MCF 10A (cell line): ENCODE results near the gene CXCL13. TPM values are rescaled to one million over a fixed set of nuclear protein-coding genes. Genes with fewer than 3 reads are reported as not detected.

Experiments used
- BruUV-seq: library from RNA; stranded (reverse); fragments of 400-500 nt; replicated peaks from 2 replicates; lab custom pipeline; 2021; lab: Mats Ljungman, UMichigan
- CTCF ChIA-PET: fragments of 300-600 bp; sonication (Branson Sonifier 250); formaldehyde crosslinking; extraction: SDS; loops from one replicate; lab custom pipeline; 2021; ENCODE audit warnings: antibody characterized with exemption, inconsistent platforms; lab: Yijun Ruan, JAX
- POLR2A ChIA-PET: fragments of 300-600, 350-650 bp; sonication (Branson Sonifier 250); formaldehyde crosslinking; extraction: SDS; loops from one replicate; lab custom pipeline; 2020; ENCODE audit warnings: antibody characterized with exemption, inconsistent platforms; lab: Yijun Ruan, JAX
- DNase-seq: peaks from one replicate; pipeline ENCODE4 v3.0.0-alpha.2; 2018; ENCODE audit not compliant: unreplicated experiment
- H3K27ac Mint-ChIP-seq: one replicate; pipeline ENCODE4 v1.8.0; 2022; ENCODE audit warnings: mild to moderate bottlenecking, low read depth, mixed read lengths; ENCODE audit not compliant: unreplicated experiment
- H3K27me3 Mint-ChIP-seq: one replicate; pipeline ENCODE4 v1.8.0; 2022; ENCODE audit warnings: mixed read lengths; ENCODE audit not compliant: insufficient read depth, unreplicated experiment
- H3K36me3 Mint-ChIP-seq: one replicate; pipeline ENCODE4 v1.8.0; 2022; ENCODE audit warnings: mild to moderate bottlenecking, moderate library complexity, mixed read lengths; ENCODE audit not compliant: insufficient read depth, unreplicated experiment
- H3K4me1 Mint-ChIP-seq: one replicate; pipeline ENCODE4 v1.8.0; 2022; ENCODE audit warnings: mixed read lengths; ENCODE audit not compliant: insufficient read depth, unreplicated experiment
- H3K4me3 Mint-ChIP-seq: one replicate; pipeline ENCODE4 v1.8.0; 2022; ENCODE audit warnings: mild to moderate bottlenecking, moderate library complexity, mixed read lengths; ENCODE audit not compliant: unreplicated experiment
- H3K9me3 Mint-ChIP-seq: one replicate; pipeline ENCODE4 v1.8.0; 2022; ENCODE audit warnings: mixed read lengths; ENCODE audit not compliant: unreplicated experiment
- intact Hi-C: fragments of 100-400 bp; cut with micrococcal nuclease; formaldehyde crosslinking; loops from 2 replicates; pipeline ENCODE4 v1.14.1; 2022
- total RNA-seq: library from RNA; stranded (reverse); gene quantifications from 2 replicates; pipeline ENCODE4 v1.2.3, GENCODE V29; 2022
- TF ChIP-seq, protein P1 (sequence below): fragments of 200-600 bp; IDR thresholded peaks from one replicate; pipeline ENCODE4 v1.8.0; 2022; ENCODE audit warnings: antibody characterized with exemption, mild to moderate bottlenecking; ENCODE audit not compliant: unreplicated experiment

CXCL13 gene
- total RNA-seq, 1 experiment from 2014 or later: not detected

DNA sequence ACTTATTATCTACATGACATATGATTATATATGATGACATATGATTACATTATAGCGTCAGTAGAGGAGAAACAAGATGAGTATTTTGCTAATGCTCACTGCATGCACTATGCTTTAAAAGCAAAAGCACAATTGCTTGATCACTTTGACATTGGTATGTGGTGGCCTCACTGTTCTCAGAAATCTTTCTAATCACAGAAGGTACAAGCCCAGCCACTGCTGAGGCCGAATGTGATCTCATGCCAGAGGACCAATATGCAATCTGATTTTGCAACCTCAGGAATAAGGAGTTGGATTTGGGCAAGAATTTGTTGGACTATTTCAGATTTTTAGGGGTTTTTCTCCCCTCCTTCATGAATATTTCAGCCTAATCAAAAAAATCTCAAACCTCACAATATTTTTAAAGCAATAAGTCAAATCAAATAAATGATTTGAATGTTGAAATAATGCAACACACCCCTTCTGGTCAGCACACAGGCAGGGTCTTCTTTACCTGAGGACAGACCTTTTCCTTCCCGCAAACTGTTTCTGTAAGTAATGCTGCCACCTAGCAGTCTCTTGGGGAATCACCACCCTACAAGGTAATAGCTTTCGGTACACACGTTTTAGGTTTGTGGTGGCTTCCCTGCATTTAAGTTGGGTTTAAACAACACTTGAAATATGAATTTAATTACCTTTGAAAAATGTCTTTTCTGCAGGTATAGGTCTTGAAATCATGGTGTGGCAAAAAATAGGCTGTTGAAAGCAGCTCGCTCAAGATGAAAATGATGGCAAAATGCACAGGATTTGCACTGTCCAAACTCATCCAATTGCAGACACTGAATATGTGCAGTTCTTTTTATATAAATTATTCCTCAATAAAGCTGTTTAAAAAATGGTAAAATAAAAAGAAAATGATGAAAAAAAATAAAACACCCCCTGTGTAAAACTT is 4.8 kb upstream of the CXCL13 start:
- H3K27me3 Mint-ChIP-seq: no peaks in the 10 kb centered on the region
- ChIA-PET POLR2A (interaction anchor here (0.6 to 1.7 kb wide), 13 partner anchors 8 to 1161 kb away, joined by 3 to 5 read pairs (median 3); no protein-coding TSS in a partner anchor), CTCF (interaction anchor here (0.5 to 10.3 kb wide), 61 partner anchors 8 to 360 kb away, joined by 3 to 219 read pairs (median 5); no protein-coding TSS in a partner anchor)
- H3K4me3 Mint-ChIP-seq: no peak overlapping the region
- intact Hi-C loops: loop anchor here (1.0 to 2.0 kb wide), 4 partner anchors 98 to 215 kb away; no protein-coding TSS in a partner anchor
- no TSS peak for BruUV-seq
- H3K27ac Mint-ChIP-seq: peak overlapping the region; percentile 29
- H3K4me1 Mint-ChIP-seq: peaks cover 23% of the 10 kb centered on the region
- H3K9me3 Mint-ChIP-seq: no peaks in the 10 kb centered on the region
- peaks cover 6% of the 10 kb centered on the region for H3K36me3 Mint-ChIP-seq
- peak; percentile 56 for DNase-seq
- TF ChIP-seq, protein P1, sequence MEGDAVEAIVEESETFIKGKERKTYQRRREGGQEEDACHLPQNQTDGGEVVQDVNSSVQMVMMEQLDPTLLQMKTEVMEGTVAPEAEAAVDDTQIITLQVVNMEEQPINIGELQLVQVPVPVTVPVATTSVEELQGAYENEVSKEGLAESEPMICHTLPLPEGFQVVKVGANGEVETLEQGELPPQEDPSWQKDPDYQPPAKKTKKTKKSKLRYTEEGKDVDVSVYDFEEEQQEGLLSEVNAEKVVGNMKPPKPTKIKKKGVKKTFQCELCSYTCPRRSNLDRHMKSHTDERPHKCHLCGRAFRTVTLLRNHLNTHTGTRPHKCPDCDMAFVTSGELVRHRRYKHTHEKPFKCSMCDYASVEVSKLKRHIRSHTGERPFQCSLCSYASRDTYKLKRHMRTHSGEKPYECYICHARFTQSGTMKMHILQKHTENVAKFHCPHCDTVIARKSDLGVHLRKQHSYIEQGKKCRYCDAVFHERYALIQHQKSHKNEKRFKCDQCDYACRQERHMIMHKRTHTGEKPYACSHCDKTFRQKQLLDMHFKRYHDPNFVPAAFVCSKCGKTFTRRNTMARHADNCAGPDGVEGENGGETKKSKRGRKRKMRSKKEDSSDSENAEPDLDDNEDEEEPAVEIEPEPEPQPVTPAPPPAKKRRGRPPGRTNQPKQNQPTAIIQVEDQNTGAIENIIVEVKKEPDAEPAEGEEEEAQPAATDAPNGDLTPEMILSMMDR: peak; percentile 83

DNA sequence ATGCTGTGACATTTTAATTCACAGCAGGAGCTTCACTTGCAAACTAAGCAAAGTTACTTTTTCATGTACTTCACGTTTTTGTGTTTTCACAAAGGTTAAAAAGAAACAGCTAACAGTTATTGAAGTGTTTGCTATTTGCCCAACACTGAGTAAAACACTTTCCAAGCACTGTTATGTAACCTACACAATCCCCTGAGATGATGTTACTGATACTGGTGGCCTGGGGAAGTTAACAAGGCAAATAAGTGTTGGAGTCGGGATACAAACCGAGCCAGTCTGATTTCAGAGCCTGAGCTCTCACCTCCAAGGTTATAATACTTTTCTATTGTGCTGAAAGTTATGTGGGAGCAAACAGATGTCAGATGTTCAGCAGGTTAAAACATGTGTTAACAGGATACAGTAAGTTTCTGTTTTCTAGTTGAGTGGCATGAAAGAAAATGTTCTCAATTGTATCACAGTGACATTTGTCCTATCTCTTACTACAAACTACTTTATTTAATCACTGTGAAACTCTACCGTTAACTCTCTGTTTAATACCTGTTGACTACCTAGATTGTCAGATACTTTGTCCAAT is 3.9 kb upstream of the CXCL13 start:
- CTCF ChIA-PET: interaction anchor here (0.5 to 10.3 kb wide), 50 partner anchors 9 to 753 kb away, joined by 3 to 219 read pairs (median 5); no protein-coding TSS in a partner anchor
- peaks cover 6% of the 10 kb centered on the region for H3K36me3 Mint-ChIP-seq
- intact Hi-C loops: loop anchor here (1.0 to 2.0 kb wide), 4 partner anchors 97 to 216 kb away; no protein-coding TSS in a partner anchor
- H3K27me3 Mint-ChIP-seq: no peaks in the 10 kb centered on the region
- DNase-seq: no peak
- peaks cover 23% of the 10 kb centered on the region for H3K4me1 Mint-ChIP-seq
- peak overlapping the region; percentile 71 for H3K27ac Mint-ChIP-seq
- H3K9me3 Mint-ChIP-seq: no peaks in the 10 kb centered on the region
- BruUV-seq: no TSS peak
- POLR2A ChIA-PET: interaction anchor here (0.7 to 1.7 kb wide), 7 partner anchors 9 to 153 kb away, joined by 3 to 5 read pairs (median 4); no protein-coding TSS in a partner anchor
- TF ChIP-seq, protein P1: no peak
- no peak overlapping the region for H3K4me3 Mint-ChIP-seq

DNA sequence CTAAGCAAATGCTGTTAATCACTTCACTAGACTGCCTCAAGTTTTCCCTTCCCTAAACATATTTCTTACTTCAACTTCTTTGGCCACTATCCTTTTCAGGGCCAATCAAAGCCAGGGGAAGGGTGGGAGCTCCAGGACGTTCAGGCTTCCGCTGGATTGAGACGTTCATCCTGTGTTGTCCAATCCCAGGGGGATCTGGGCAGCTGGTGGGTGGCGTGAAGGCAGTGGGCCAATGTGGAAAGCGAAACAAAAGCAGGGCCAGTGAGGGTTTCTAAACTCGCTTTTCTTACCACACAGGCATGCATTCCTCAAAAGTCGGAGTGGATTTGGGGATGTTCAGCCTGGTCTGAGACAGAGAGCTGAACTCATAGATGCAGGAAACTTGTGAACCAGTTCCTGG is 7.6 kb downstream of the CXCL13 start:
- DNase-seq: no peak
- Mint-ChIP-seq H3K4me3 (no peak overlapping the region), H3K36me3 (no peaks in the 10 kb centered on the region), H3K9me3 (no peaks in the 10 kb centered on the region), H3K4me1 (peaks cover 5% of the 10 kb centered on the region), H3K27ac (no peak overlapping the region), H3K27me3 (peaks cover 13% of the 10 kb centered on the region)
- CTCF ChIA-PET: interaction anchor here (1.6 to 4.4 kb wide), 2 partner anchors 12 to 148 kb away, joined by 4 to 27 read pairs; no protein-coding TSS in a partner anchor
- TF ChIP-seq, protein P1: no peak
- POLR2A ChIA-PET: no interaction called here
- BruUV-seq: no TSS peak
- intact Hi-C loops: no loop called here
